Thyroid gland (tissue), 4 donors: ENCODE data around the gene JAKMIP1.

ENCODE experiments used
- CTCF ChIP-seq, 6 experiments: fragments of 200-600 bp in 3 of 6; fragments of 450-650 bp in 3 of 6; sonication (generic) in 3 of 6; IDR thresholded peaks; one replicate each; pipeline ENCODE4 v1.5.1; 2016 to 2019; ENCODE audit warnings: antibody characterized with exemption in 6 of 6, mild to moderate bottlenecking in 2 of 6, inconsistent platforms in 1 of 6, moderate library complexity in 1 of 6
- POLR2A ChIP-seq, 2 donors: fragments of 450-650 bp; IDR thresholded peaks; one replicate each; pipeline ENCODE4 v1.6.1; 2017; ENCODE audit warnings: antibody characterized with exemption in 2 of 2, mild to moderate bottlenecking in 2 of 2, moderate library complexity in 1 of 2

- TF ChIP-seq CTCF (IDR thresholded peaks at IDR 0.05) (no peak), POLR2A (IDR thresholded peaks at IDR 0.05) (no peak)
These were observed 31.4 kb upstream of the JAKMIP1 start for GRCh38 chr4:6231663-6232165.
